AG10803 (cell line): ENCODE data around the gene KLHDC4.
"Not testable (repeated sequence)": the region's sequence is repeated elsewhere in the genome, so short reads cannot be mapped to it uniquely, and the experiment has no call there.

Source experiments
- DNase-seq: peaks from one replicate; pipeline ENCODE4 v3.0.0; 2010; ENCODE audit warnings: low read depth
- H3K4me3 ChIP-seq: 2 replicates; pipeline ENCODE4 v1.5.1; 2011; ENCODE audit warnings: mild to moderate bottlenecking, low read length, control low read depth
- TF ChIP-seq, protein P1 (sequence below): conservative IDR thresholded peaks from 2 replicates; pipeline ENCODE4 v1.5.1; 2011; ENCODE audit warnings: mild to moderate bottlenecking, low read length, control low read depth, inconsistent platforms

KLHDC4 gene

DNA sequence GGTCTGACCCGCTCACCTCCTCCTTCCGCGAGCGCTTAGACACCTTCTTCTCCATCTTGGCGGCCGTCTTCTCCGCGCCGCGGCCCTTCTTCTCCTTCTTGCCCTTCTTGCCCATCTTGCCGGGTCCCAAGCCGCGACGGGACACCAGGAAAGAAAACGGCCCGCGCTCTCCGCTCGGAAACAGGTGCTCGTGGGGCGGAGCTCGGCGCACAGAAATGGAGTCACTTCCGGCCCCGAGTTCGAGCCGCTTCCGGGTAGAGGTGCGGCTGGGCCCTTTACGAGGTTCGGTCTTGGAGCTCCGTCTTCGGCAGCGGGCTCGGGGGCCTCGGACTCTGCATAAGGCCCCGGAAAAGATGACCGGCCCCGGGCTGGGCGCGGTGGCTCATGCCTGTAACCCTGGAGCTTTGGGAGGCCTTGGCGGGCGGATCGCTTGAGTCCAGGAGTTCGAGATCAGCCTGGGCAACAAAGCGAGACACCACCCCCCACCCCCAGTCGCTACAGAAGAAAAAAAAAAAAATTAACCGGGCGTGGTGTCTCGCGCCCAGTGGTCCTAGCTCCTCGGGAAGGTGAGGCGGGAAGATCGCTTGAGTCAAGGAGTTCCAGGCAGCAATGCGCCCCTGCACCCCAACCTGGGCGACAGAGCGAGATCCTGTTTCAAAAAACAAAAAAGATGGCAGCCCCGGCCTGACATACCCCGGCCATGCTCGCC lies at the start of gene KLHDC4:
Gene KLHDC4 (minus strand): TSS at position 211 of the 709 bp plus-strand sequence. CDS start 96 bp downstream, at position 115.
- peak; percentile 83 for DNase-seq
- peak within 1 kb of the TSS; percentile 86 for H3K4me3 ChIP-seq
- TF ChIP-seq, protein P1, sequence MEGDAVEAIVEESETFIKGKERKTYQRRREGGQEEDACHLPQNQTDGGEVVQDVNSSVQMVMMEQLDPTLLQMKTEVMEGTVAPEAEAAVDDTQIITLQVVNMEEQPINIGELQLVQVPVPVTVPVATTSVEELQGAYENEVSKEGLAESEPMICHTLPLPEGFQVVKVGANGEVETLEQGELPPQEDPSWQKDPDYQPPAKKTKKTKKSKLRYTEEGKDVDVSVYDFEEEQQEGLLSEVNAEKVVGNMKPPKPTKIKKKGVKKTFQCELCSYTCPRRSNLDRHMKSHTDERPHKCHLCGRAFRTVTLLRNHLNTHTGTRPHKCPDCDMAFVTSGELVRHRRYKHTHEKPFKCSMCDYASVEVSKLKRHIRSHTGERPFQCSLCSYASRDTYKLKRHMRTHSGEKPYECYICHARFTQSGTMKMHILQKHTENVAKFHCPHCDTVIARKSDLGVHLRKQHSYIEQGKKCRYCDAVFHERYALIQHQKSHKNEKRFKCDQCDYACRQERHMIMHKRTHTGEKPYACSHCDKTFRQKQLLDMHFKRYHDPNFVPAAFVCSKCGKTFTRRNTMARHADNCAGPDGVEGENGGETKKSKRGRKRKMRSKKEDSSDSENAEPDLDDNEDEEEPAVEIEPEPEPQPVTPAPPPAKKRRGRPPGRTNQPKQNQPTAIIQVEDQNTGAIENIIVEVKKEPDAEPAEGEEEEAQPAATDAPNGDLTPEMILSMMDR: no peak

DNA sequence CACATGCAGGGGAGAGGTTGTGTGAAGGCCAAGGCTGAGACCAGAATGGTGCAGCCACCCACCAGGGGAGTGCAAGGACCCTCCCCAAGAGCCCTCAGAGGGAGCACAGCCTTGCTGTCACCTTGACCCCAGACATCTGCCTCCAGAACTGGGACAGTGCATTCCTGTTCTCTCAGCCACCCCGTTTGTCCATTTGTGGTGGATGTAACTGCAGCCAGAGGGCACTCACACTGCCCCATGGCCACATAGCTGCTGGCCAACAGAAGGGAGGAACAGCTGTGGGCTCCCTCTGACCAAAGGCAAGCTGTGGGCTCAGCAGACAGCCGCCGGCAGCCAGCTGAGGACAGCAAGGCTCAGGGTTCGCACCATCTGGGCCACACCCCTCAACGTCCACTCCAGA lies 49.8 kb upstream of the KLHDC4 start:
- H3K4me3 ChIP-seq: no peak overlapping the region
- TF ChIP-seq, protein P1: no peak
- DNase-seq: no peak

DNA sequence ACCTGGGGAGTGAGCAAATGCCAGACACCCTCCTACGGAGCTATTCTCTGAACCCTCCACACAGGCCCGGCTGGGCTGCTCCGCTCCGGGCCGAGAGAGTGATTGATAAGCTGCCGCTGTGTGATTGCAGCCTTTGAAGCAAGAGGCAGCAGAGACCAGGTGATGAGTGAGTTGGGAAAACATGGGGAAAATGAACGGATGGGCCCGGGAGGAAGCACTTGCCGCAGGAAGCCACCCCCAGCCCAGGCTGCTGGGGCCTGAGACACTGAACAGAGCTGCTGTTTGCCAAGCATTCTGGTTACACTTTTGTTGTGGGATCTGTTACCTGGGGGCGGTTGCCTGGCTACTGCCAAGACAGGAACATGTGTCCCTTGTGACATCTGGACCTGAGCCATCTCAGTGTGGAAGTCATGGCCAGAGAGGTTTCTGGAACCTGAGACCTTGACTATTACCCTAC lies 46.4 kb upstream of the KLHDC4 start:
- DNase-seq: no peak
- TF ChIP-seq, protein P1: no peak
- H3K4me3 ChIP-seq: no peak overlapping the region

DNA sequence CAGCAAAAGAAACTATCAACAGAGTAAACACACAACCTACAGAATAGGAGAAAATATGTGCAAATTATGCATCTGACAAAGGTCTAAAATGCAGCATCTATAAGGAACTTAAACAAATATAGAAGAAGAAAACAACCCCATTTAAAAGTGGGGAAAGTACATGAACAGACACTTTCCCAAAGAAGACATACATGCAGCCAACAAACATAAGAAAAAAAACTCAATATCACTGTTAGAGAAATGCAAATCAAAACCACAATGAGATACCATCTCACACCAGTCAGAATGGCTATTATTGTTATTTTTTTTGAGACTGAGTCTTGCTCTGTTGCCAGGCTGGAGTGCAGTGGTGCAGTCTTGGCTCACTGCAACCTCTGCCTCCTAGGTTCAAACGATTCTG lies 45.7 kb upstream of the KLHDC4 start:
- not testable (repeated sequence) for H3K4me3 ChIP-seq, DNase-seq

DNA sequence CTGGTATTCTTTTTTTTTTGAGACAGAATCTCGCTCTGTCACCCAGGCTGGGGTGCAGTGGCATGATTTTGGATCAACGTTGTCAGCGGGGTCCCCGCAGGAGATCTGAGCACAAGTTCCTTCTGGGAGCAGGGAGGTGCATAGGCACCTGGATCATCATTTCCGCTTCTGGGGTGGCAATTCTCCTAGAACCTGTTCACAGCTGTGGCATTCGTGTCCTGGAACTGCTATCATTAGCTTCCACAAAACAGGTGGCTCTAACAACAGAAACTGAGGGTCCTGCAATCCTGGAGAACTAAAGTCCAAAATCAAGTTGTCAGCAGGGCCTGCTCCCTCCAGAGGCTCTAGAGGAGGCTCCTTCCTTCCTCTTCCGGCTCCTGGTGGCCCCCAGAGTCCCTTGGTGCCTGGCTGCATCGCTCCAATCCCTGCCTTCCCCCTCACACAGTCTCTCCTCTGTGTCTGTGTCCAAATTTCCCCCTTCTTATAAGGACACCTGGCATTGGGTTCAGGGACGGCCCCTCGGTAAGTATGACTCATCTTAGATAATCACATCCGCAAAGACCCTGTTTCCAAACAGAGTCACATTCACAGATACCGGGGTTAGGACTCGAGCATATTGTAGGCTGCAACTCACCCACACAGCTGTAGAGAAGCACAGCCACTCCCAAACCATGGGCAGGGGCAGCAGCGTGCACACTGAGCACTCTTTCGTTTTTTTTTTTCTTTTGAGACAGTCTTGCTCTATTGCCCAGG lies 43.5 kb upstream of the KLHDC4 start:
- TF ChIP-seq, protein P1: no peak
- no peak overlapping the region for H3K4me3 ChIP-seq
- no peak for DNase-seq

DNA sequence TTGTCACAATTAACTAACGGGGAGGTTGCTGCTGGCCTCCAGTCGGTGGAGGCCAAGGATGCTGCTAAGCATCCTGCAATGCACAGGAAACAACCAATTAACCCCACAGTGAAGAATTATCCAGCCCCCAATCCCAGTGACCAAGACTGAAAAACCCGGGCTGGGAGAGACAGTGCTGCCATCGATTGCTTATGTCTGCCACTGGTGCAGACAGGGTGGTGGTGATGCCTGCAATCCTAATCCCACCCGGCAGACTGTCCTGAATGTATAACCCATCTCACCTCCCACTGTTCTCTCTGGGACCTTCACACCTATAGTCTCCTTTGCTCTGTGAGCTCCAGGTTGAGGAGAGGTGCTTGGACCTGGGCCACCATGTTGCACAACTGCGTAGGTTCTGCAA lies 42.3 kb upstream of the KLHDC4 start:
- H3K4me3 ChIP-seq: no peak overlapping the region
- TF ChIP-seq, protein P1: no peak
- DNase-seq: no peak

DNA sequence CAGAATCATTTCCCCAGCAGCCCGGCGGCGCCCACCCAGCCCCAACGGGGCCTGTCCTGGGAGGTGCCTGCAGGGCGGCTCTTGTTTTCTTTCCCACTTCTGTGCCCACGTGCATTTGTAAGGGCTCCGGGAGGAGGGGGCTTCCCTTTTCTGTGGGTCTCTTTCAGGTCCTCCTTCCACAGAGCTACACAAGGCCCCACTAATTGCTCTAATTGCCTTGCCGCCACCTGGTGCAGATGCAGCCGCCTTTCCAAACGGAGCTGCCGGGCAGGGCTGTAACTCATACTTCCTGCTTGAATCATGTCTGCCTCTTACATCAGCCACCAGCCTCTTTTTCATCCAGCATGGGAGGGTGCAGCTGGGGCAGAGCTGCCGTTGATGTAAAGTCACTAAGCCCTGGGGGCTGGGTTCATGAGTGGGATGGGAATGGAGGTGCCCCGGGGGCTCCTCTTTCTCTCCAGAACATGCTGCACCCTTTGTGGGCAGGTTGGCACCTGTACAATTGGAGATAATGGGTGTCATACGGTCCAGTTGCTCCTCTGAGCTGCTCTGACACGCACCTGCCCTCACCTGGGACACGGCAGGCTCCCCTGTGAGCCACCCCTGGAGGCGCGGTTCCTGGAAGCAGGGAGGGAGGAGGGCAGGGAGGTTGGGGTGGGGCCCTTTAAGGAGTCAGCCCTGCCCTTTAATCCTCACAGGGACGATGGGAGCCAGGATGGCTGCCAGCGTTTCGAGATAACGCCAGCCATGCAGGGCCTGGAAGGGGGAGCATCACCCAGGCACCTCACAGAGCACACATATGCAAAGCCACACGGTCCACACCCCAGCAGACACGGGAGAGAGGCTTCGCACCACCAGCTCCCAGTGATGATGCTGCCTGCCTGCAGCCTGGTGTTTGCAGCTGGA lies 41.1 kb upstream of the KLHDC4 start:
- TF ChIP-seq, protein P1: 0 out of 2 replicates have a peak, but pooled peaks have one; percentile 3
- peak; percentile 95 for DNase-seq
- peak overlapping the region; percentile 65 for H3K4me3 ChIP-seq
